Skeletal muscle satellite cell (primary cell): ENCODE data around the gene CRYL1.
A peak's percentile ranks its signal among the peaks of the same experiment; 100 is the strongest.

Experiments
- H3K27me3 ChIP-seq: 2 replicates; pipeline ENCODE4 v1.7.0; 2013; ENCODE audit warnings: low read length; ENCODE audit not compliant: control insufficient read depth, insufficient read depth
- H3K36me3 ChIP-seq: 2 replicates; pipeline ENCODE4 v1.7.0; 2013; ENCODE audit warnings: mild to moderate bottlenecking, control low read depth, low read length; ENCODE audit not compliant: insufficient read depth
- H3K4me1 ChIP-seq: 2 replicates; pipeline ENCODE4 v1.7.0; 2013; ENCODE audit warnings: low read length; ENCODE audit not compliant: control insufficient read depth, insufficient read depth
- H3K4me2 ChIP-seq: 2 replicates; pipeline ENCODE4 v1.7.0; 2013; ENCODE audit warnings: mild to moderate bottlenecking, low read length
- H3K4me3 ChIP-seq: 2 replicates; pipeline ENCODE4 v1.7.0; 2013; ENCODE audit warnings: low read length
- H3K9ac ChIP-seq: 2 replicates; pipeline ENCODE4 v1.7.0; 2013; ENCODE audit warnings: mild to moderate bottlenecking, low read depth, low read length, moderate library complexity
- H3K9me3 ChIP-seq: replicated peaks from 2 replicates; pipeline ENCODE4 v1.7.0; 2013; ENCODE audit warnings: mild to moderate bottlenecking, control low read depth, low read length

Gene CRYL1

DNA sequence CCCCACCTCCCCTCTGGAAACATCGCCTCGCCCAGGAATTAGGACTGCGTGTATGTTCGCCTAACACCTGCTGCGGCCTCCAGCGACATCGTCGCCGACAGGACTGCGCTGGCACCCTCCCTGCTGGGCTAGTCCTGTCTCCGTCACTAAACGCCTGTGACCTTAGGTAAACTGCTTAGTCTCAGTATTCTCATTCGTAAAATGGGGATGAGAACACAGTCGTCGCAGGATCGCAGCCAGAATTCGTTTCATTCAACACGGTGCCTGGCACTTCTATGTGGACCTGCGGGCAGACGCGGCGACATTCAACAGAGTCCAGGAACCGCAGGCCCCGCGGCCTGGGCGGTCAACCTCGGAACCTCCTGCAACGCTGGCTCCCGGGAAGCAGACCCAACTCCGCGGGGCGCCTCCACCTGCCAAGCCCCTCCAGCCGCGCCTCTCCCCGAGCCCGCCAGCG, 485 bp downstream of the CRYL1 start:
- no peaks in the 10 kb centered on the region for H3K9me3 ChIP-seq
- peaks cover 12% of the 10 kb centered on the region for H3K4me1 ChIP-seq
- no peaks in the 10 kb centered on the region for H3K27me3 ChIP-seq
- H3K4me3 ChIP-seq: peak overlapping the region; percentile 87
- H3K4me2 ChIP-seq: peak overlapping the region; percentile 86
- H3K36me3 ChIP-seq: no peaks in the 10 kb centered on the region
- peak overlapping the region; percentile 79 for H3K9ac ChIP-seq

DNA sequence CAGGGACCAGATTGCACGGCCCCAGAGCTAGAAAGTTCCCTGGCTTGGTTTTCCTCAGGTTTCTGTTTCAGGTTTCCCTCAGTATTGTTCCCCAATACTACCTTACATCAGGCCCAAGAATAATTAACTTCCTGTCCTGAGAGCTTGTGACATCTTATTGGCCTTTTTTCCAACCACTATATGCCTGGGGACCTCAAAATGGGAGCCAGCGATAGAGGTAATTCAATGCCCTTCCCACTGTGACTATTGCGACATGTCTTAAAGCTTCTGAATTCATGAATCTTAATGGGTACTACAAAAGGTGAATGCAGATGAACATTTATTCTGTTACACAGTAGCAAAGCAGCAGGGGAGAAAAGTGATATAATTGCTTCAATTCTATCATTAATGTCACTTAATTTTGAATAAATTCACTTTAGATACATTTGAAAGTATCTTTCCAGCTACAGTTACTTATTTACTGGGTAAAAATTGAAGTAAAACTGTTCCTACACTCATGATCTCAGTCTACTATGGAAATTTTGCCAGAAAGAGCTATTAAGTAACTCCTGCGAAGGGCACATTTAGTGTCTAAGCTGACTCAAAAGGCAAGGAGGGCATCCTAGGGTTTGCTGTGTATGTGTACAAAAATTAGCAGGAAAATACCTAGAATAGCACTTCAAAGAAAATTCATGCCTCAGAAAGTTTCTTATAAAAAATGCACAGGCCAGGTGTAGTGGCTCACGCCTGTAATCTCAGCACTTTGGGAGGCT, 4.1 kb downstream of the CRYL1 start:
- Histone ChIP-seq H3K4me2 (no peak overlapping the region), H3K9ac (no peak overlapping the region), H3K9me3 (no peaks in the 10 kb centered on the region), H3K36me3 (no peaks in the 10 kb centered on the region), H3K4me1 (peaks cover 7% of the 10 kb centered on the region), H3K27me3 (no peaks in the 10 kb centered on the region), H3K4me3 (no peak overlapping the region)

DNA sequence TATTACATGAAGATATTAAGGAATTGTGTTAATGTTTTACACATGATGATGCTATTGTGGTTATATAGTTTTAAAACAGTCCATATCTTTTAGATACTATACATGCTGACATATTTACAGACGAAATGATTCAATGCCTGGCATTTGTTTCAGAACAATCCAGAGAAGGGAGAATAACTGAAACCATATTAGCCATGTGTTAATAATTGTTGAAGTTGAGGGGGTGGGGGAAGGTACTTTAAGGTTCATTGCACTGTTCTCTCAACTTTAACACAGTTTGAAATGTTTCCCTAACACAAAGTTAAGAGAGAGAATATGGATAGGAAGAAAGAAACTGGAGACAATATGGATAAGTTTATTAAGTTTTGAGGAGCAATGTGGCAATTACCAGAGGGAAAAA, 5.8 kb downstream of the CRYL1 start:
- Histone ChIP-seq H3K4me2 (no peak overlapping the region), H3K27me3 (no peaks in the 10 kb centered on the region), H3K36me3 (no peaks in the 10 kb centered on the region), H3K9ac (no peak overlapping the region), H3K9me3 (no peaks in the 10 kb centered on the region), H3K4me1 (peaks cover 2% of the 10 kb centered on the region), H3K4me3 (no peak overlapping the region)

DNA sequence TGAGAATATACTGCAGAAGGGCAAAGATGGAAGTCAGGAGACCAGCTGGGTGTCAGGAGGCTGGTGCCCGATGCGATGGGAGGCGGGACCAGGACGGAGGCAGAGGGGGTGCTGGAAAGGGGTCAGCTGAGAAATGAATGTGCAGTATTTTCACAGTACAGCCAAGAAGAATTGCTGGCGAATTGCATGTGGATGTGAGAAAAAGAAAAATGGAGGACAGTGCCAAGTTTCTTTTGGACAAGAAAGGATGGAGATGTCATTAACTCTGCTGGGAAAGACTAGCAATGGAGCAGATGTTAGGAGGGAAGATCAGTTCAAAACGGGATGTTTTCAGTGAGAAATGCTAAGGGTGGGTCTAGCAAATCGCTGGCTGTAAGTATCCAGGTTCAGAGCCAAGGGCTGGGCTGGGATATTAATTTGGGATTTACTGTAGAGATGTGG, 7.0 kb downstream of the CRYL1 start:
- Histone ChIP-seq H3K4me2 (no peak overlapping the region), H3K36me3 (no peaks in the 10 kb centered on the region), H3K9ac (no peak overlapping the region), H3K9me3 (no peaks in the 10 kb centered on the region), H3K4me1 (no peaks in the 10 kb centered on the region), H3K27me3 (no peaks in the 10 kb centered on the region), H3K4me3 (no peak overlapping the region)

DNA sequence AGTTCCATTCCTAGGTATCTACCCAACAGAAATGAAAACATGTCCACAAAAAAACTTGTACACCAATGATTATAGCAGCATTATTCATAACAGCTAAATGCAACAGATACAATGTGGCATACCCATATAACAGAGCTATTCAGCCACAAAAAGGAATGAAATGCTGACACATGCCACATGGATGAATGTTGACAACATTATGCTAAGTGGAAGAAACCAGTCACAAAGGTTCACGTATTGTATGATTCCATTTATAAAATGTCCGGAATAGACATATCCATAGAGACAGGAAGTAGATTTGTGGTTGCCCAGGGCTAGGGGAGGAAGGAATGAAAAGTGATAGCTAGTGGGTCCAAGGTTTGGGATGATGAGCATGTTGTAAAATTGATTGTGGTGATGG, 10.8 kb downstream of the CRYL1 start:
- Histone ChIP-seq H3K4me1 (no peaks in the 10 kb centered on the region), H3K4me2 (no peak overlapping the region), H3K36me3 (peaks cover 4% of the 10 kb centered on the region), H3K9ac (no peak overlapping the region), H3K9me3 (no peaks in the 10 kb centered on the region), H3K27me3 (no peaks in the 10 kb centered on the region), H3K4me3 (no peak overlapping the region)

DNA sequence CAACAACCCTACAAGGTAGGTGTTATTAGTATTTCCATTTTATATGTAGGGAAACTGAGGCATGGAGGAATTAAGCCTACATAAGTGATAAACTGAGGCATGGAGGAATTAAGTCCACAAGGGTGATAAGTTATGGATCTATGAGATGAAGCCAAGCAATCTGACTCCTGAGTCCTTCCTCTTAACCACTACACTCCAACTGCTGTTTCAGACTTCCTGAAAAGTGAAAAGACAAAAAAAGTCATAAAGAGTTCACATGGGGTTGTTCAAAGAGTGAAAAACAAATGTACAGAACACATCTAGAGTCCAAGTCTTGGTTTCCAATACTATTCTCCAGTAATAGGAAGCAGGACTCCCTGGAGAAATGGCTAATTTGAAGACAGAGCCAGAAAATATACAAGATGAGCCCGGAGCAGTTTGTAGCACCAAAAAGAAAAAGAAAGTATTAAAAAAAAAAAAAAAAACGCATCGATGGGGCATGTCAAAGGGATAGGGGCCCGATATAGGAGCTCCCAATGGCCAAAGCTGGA, 12.1 kb downstream of the CRYL1 start:
- H3K27me3 ChIP-seq: no peaks in the 10 kb centered on the region
- peaks cover 4% of the 10 kb centered on the region for H3K36me3 ChIP-seq
- H3K4me1 ChIP-seq: no peaks in the 10 kb centered on the region
- H3K9ac ChIP-seq: no peak overlapping the region
- H3K4me3 ChIP-seq: no peak overlapping the region
- H3K4me2 ChIP-seq: no peak overlapping the region
- H3K9me3 ChIP-seq: no peaks in the 10 kb centered on the region

DNA sequence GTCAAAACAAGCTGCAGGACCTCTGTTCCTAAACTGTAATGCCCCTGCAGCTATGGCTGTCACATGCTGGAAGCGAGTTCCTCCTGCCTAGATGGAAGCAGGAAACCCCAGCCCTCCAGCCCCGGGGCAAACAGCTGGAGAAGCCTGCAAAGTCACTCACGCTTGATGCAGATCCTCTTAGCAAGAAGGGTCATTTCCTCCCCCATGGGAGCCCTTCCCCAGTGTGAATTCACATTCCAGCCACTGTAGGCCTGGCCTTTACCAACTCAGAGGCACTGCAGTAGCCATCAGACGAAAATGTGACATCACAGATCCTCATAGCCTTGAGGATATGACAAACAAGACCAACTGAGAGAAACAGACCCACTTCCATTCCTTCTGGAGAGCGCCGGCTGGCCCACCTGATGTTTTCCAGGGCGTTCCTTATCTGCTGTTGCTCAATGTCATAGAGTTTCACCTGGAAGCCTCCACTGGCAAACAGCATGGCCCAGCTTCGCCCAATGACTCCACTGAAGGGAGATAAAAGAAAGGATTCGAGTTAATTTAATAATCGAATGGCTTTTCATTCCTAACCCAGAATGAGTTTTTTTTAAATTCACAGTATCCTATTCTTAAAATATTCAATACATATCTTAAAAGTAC, 13.5 kb downstream of the CRYL1 start:
- H3K4me3 ChIP-seq: no peak overlapping the region
- peaks cover 4% of the 10 kb centered on the region for H3K36me3 ChIP-seq
- no peak overlapping the region for H3K4me2 ChIP-seq
- H3K9ac ChIP-seq: no peak overlapping the region
- H3K27me3 ChIP-seq: no peaks in the 10 kb centered on the region
- no peaks in the 10 kb centered on the region for H3K9me3 ChIP-seq
- H3K4me1 ChIP-seq: no peaks in the 10 kb centered on the region

DNA sequence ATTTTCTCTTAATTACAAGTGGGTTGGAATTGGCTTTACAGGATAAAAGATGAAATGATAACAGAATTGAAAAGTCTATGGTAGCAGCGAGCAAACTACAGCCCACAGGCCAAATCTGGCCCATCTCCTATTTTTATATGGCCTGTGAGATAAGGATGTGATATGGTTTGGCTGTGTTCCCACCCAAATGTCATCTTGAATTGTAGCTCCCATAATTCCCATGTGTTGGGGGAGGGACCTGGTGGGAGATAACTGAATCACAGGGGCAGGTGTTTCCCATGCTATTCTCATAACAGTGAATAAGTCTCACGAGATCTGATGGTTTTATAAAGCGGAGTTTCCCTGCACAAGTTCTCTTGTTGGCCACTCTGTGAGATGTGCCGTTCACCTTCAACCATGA, 19.0 kb downstream of the CRYL1 start:
- H3K4me1 ChIP-seq: no peaks in the 10 kb centered on the region
- no peak overlapping the region for H3K9ac ChIP-seq
- no peaks in the 10 kb centered on the region for H3K27me3 ChIP-seq
- no peaks in the 10 kb centered on the region for H3K9me3 ChIP-seq
- no peak overlapping the region for H3K4me3 ChIP-seq
- peaks cover 6% of the 10 kb centered on the region for H3K36me3 ChIP-seq
- H3K4me2 ChIP-seq: no peak overlapping the region

DNA sequence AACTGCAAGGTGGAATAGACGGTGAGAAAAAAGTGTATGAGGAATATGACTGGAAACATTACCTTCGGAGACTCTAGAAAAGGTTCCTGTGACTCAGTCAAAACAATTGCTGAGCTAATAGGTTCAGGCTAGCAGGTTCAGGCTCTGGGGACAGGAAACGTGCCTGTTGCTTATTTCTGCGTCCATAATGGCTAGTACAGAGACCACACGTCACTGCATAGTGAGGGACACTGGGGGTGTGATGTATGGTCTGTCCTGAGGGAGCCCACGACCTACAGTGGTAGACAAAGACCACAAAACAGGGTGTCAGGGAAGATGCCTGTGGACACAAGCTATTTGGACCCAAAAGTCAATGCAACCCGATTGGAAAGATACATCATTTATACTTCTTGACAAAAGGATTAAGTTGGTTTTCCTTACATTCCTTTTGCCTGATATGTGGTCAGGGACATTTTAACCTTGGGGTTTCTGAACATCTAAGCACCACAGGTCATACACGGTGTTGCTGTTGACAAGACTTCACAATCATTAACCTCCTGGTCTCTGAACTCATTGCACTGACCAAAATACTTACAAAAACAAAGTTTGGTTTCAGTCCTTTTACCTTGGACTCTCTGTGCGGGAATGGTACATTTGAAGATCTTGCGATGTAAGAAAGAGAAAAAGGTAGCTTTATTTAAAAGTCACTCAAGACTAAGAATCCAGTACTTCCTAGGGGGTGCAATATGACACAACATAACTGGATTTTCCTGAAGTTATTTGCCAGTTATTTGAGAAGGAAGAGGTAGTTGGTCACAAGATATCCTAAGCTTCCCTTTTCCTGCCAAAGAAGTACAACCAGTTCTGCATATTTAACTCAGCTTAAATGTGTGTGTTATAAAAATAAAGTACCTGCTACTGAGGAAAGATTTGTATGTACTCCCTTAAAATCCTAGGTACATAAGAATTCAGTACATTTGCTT, 20.0 kb downstream of the CRYL1 start:
- Histone ChIP-seq H3K4me1 (no peaks in the 10 kb centered on the region), H3K9ac (no peak overlapping the region), H3K4me2 (no peak overlapping the region), H3K4me3 (no peak overlapping the region), H3K36me3 (peaks cover 6% of the 10 kb centered on the region), H3K9me3 (no peaks in the 10 kb centered on the region), H3K27me3 (no peaks in the 10 kb centered on the region)

DNA sequence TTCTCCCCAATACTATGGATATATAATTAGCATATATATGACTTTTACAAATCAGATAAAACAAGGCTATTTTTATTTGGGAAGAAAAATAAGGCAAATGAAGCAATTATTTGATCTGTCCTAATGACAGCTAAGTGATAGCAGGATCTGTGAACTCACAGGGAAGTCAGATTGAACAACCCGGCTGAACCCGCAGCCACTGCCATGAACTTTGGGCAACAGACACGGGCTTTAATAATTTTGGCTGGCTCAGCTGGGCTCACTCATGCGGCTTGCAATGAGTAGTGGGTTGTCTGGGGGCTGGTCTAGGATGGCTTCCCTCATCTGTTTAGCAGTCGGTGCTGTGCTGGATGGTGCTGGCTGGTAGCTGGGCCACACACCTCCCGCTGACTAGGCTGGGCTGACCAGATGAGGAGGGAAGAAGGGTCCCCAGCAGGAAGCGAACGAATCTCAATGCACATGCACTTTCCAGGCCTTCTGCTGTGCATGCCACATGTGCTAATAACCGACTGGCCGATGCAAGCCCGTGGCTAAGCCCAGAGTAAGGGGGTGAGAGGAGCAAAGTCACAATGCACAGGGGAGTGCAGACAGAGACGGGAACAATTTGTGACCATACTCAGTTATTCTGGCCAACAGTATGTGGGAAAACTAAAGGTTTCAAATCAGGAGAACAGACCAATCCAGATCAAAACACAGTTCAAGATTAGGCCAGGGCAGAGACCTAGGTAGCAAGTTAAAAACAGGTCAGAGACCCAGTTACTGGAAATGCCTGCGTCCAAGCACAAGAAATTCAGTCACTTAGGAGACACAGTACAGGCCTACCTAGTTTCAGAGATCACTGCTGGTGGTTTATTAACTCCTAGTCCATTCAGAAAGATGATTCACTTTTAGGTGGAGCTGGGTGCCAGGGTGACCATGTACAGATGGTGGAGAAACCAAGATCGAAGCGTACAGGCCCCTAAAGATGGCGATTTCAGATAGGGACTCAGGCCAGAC, 22.3 kb downstream of the CRYL1 start:
- Histone ChIP-seq H3K9me3 (no peaks in the 10 kb centered on the region), H3K4me3 (no peak overlapping the region), H3K4me2 (no peak overlapping the region), H3K27me3 (no peaks in the 10 kb centered on the region), H3K4me1 (peaks cover 5% of the 10 kb centered on the region), H3K36me3 (peaks cover 6% of the 10 kb centered on the region), H3K9ac (no peak overlapping the region)
